GM10248 (cell line): Measurements from ENCODE around the gene IFNA7.

Source experiments
- CTCF ChIA-PET: fragments of 300-600 bp; sonication (Branson Sonifier 250); formaldehyde crosslinking; extraction: SDS; loops from one replicate; lab custom pipeline; 2021; ENCODE audit warnings: antibody characterized with exemption; lab: Yijun Ruan, JAX
- POLR2A ChIA-PET: fragments of 350-650 bp; sonication (Branson Sonifier 250); formaldehyde crosslinking; extraction: SDS; loops from one replicate; lab custom pipeline; 2020; ENCODE audit warnings: antibody characterized with exemption; lab: Yijun Ruan, JAX
- DNase-seq: peaks from one replicate; pipeline ENCODE4 v3.0.0; 2012; ENCODE audit errors: extremely low spot score
- TF ChIP-seq, protein P1 (sequence below): IDR thresholded peaks from 2 replicates; pipeline ENCODE4 v1.5.1; 2012; ENCODE audit warnings: mild to moderate bottlenecking, low read depth; ENCODE audit errors: extremely low read depth, missing control alignments, control extremely low read depth

IFNA7 gene

DNA sequence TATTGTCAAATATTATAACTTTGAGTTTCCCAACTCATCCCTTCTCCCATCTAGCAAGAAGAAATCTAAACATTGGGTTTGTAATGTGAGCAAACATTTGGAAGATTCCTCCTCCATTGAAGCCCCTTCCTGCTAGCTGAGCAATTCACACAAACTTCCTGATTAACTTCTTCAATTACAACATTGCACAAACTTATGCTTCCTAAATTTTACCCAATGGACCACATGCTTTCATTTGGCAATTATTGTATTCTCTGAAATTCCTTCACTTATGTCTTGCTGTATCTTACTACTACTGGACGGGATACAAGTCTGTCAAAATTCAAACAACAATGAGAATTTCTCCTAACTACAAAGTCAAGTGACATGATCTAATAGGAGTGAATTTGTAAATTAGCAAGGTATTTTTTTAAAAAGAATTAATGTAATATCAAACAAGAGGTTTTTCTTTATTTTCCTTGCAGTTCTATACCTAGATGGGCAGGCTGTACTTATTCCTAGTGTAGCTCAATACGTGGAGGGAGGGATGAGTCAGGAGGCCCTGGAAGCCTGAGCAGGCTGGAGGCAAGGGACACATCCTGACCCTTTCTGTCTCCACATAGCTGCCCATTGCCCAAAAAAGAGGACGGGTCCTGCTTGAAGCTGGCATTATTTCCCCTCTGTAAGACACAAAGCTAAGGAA, 48.5 kb downstream of the IFNA7 start:
- no peak for DNase-seq
- ChIA-PET CTCF (interaction anchor here (0.8 to 1.4 kb wide), 6 partner anchors 15 to 242 kb away, joined by 3 to 4 read pairs (median 4); no protein-coding TSS in a partner anchor), POLR2A (no interaction called here)
- TF ChIP-seq, protein P1, sequence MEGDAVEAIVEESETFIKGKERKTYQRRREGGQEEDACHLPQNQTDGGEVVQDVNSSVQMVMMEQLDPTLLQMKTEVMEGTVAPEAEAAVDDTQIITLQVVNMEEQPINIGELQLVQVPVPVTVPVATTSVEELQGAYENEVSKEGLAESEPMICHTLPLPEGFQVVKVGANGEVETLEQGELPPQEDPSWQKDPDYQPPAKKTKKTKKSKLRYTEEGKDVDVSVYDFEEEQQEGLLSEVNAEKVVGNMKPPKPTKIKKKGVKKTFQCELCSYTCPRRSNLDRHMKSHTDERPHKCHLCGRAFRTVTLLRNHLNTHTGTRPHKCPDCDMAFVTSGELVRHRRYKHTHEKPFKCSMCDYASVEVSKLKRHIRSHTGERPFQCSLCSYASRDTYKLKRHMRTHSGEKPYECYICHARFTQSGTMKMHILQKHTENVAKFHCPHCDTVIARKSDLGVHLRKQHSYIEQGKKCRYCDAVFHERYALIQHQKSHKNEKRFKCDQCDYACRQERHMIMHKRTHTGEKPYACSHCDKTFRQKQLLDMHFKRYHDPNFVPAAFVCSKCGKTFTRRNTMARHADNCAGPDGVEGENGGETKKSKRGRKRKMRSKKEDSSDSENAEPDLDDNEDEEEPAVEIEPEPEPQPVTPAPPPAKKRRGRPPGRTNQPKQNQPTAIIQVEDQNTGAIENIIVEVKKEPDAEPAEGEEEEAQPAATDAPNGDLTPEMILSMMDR = no peak
